ENCODE data around the gene EPS15. TPM values are rescaled to one million over a fixed set of nuclear protein-coding genes. Genes with fewer than 3 reads are reported as not detected.

Gene EPS15
- total and polyA plus RNA-seq, 9 of the 15 experiments (the other 6 are each of a cell fraction or from before 2014, with no cell fraction given): 23.1 to 69.0 (median 41.7) TPM

GRCh38 chr1:51518586-51519047, 449 bp downstream of the EPS15 start (continued):
- TF ChIP-seq TSHZ1 (CRISPR knock-in tag; IDR thresholded peaks at IDR 0.05): no peak
- no peak for TF ChIP-seq ZNF124 (CRISPR knock-in tag; IDR thresholded peaks at IDR 0.05)
- TF ChIP-seq BDP1 (IDR thresholded peaks at IDR 0.05; ENCODE audit: insufficient read depth, insufficient read length): no peak
- no peak for TF ChIP-seq ETV6 (IDR thresholded peaks at IDR 0.05; ENCODE audit: borderline replicate concordance in 1 of 2, low read depth in 2 of 2, low read length in 1 of 2)
- no peak for TF ChIP-seq ETV6 (CRISPR knock-in tag; IDR thresholded peaks at IDR 0.05; ENCODE audit: borderline replicate concordance)
- TF ChIP-seq BRF1 (IDR thresholded peaks at IDR 0.05; ENCODE audit: borderline replicate concordance, extremely low read depth, insufficient read length): no peak
- no peak for TF ChIP-seq MCM3 (IDR thresholded peaks at IDR 0.05)
- TF ChIP-seq HNRNPH1 (optimal IDR thresholded peaks at IDR 0.05; ENCODE audit: low read depth, low read length): no peak
- TF ChIP-seq ZNF57 (CRISPR knock-in tag; IDR thresholded peaks at IDR 0.05): no peak
- no peak for TF ChIP-seq ILK (tag; IDR thresholded peaks at IDR 0.05; ENCODE audit: borderline replicate concordance, low read depth)
- TF ChIP-seq ZNF512 (tag; IDR thresholded peaks at IDR 0.05): no peak
- no peak for TF ChIP-seq EHMT2 (IDR thresholded peaks at IDR 0.05)
- peak; percentile 67 for TF ChIP-seq HMGN3 (IDR thresholded peaks at IDR 0.05; ENCODE audit: borderline replicate concordance, extremely low read depth, insufficient read length, low read depth, low read length)
- no peak for TF ChIP-seq TAF7 (tag; IDR thresholded peaks at IDR 0.05)
- 0 out of 2 replicates have a peak, but pooled peaks have one; percentile 15 for TF ChIP-seq ZNF175 (CRISPR knock-in tag; IDR thresholded peaks at IDR 0.05; ENCODE audit: low read depth)
- TF ChIP-seq HDGF (IDR thresholded peaks at IDR 0.05): no peak
- no peak for TF ChIP-seq POLR2B (IDR thresholded peaks at IDR 0.05; ENCODE audit: low read depth, partially characterized antibody)
- no peak for TF ChIP-seq STAT5B (CRISPR knock-in tag; IDR thresholded peaks at IDR 0.05)
- no peak for TF ChIP-seq SNIP1 (IDR thresholded peaks at IDR 0.05; ENCODE audit: low read depth)
- TF ChIP-seq BRD9 (IDR thresholded peaks at IDR 0.05; ENCODE audit: low read depth, partially characterized antibody): no peak
- TF ChIP-seq CHAMP1 (IDR thresholded peaks at IDR 0.05): no peak
- no peak for TF ChIP-seq SP2 (IDR thresholded peaks at IDR 0.05; ENCODE audit: extremely low read depth, low read depth, low read length, poor library complexity, severe bottlenecking)
- TF ChIP-seq KLF16 (IDR thresholded peaks at IDR 0.05): no peak

All from K562 (cell line).